ENCODE results near the gene OR52I1.

OR52I1 gene

GRCh38 chr11:4559527-4560440 is 34.1 kb upstream of the OR52I1 start:
- no peak for DNase-seq (ENCODE audit: extremely low spot score)
- CTCF ChIA-PET, result no interaction called here
- TF ChIP-seq ZNF384 (IDR thresholded peaks at IDR 0.05), result no peak
- no peak for TF ChIP-seq HDGF (IDR thresholded peaks at IDR 0.05; ENCODE audit: borderline replicate concordance)
- no peak for TF ChIP-seq LEF1 (IDR thresholded peaks at IDR 0.05; ENCODE audit: borderline replicate concordance)
- no peak for TF ChIP-seq FOXA1 (IDR thresholded peaks at IDR 0.05)
- no peak for TF ChIP-seq ARNT (IDR thresholded peaks at IDR 0.05)
- no peak for TF ChIP-seq ELF4 (IDR thresholded peaks at IDR 0.05)
- TF ChIP-seq, protein P1, sequence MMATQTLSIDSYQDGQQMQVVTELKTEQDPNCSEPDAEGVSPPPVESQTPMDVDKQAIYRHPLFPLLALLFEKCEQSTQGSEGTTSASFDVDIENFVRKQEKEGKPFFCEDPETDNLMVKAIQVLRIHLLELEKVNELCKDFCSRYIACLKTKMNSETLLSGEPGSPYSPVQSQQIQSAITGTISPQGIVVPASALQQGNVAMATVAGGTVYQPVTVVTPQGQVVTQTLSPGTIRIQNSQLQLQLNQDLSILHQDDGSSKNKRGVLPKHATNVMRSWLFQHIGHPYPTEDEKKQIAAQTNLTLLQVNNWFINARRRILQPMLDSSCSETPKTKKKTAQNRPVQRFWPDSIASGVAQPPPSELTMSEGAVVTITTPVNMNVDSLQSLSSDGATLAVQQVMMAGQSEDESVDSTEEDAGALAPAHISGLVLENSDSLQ (IDR thresholded peaks at IDR 0.05), result no peak
- TF ChIP-seq FOXM1 (IDR thresholded peaks at IDR 0.05; ENCODE audit: borderline replicate concordance), result no peak
- TF ChIP-seq L3MBTL2 (conservative IDR thresholded peaks at IDR 0.05), result no peak
- no peak for TF ChIP-seq CTBP1 (IDR thresholded peaks at IDR 0.05; ENCODE audit: borderline replicate concordance)
- TF ChIP-seq TARDBP (IDR thresholded peaks at IDR 0.05), result no peak
- no peak for TF ChIP-seq NFRKB (IDR thresholded peaks at IDR 0.05)
- POLR2A ChIA-PET, result no interaction called here

- ChIA-PET POLR2A (no interaction called here), CTCF (no interaction called here)
- no peak for DNase-seq (ENCODE audit: extremely low spot score)
- no peak for TF ChIP-seq TARDBP (IDR thresholded peaks at IDR 0.05)
These were observed 33.4 kb upstream of the OR52I1 start for GRCh38 chr11:4560467-4560866.

DNA sequence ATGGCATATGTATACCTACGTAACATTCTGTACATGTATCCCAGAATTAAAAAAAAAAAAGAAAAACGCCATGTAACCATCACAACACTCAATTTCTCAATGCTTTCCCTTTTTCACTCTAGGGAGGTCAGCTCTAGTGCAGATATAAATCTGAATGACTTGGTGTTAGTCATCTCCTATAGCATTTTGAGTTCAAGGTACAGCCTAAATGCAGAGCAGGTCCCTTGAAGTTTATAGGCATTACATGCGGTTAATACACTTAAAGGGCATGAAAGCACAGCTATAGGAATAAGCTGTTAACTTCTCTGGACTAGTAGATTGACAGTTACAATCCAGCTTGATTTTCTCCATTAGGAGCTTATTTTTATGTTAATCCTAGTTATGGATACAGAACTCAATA is 28.5 kb upstream of the OR52I1 start:
- no peak for DNase-seq (ENCODE audit: extremely low spot score)
- CTCF ChIA-PET, result no interaction called here
- TF ChIP-seq ELF4 (IDR thresholded peaks at IDR 0.05), result no peak
- no peak for TF ChIP-seq CTBP1 (IDR thresholded peaks at IDR 0.05; ENCODE audit: borderline replicate concordance)
- no peak for TF ChIP-seq SP1 (IDR thresholded peaks at IDR 0.05)
- TF ChIP-seq FOXK2 (IDR thresholded peaks at IDR 0.05), result no peak
- no peak for TF ChIP-seq NFRKB (IDR thresholded peaks at IDR 0.05)
- TF ChIP-seq L3MBTL2 (conservative IDR thresholded peaks at IDR 0.05), result no peak
- no peak for TF ChIP-seq ARNT (IDR thresholded peaks at IDR 0.05)
- no peak for TF ChIP-seq SUZ12 (IDR thresholded peaks at IDR 0.05)
- TF ChIP-seq ZNF384 (IDR thresholded peaks at IDR 0.05), result no peak
- no peak for TF ChIP-seq TARDBP (IDR thresholded peaks at IDR 0.05)
- TF ChIP-seq FOXM1 (IDR thresholded peaks at IDR 0.05; ENCODE audit: borderline replicate concordance), result no peak
- no peak for TF ChIP-seq FOXA1 (IDR thresholded peaks at IDR 0.05)
- TF ChIP-seq HDGF (IDR thresholded peaks at IDR 0.05; ENCODE audit: borderline replicate concordance), result no peak
- no peak for TF ChIP-seq BHLHE40 (IDR thresholded peaks at IDR 0.05; ENCODE audit: borderline replicate concordance)
- TF ChIP-seq, protein P1 (IDR thresholded peaks at IDR 0.05), result no peak
- no peak for TF ChIP-seq LEF1 (IDR thresholded peaks at IDR 0.05; ENCODE audit: borderline replicate concordance)
- POLR2A ChIA-PET, result no interaction called here

GRCh38 chr11:4569075-4569474 is 24.8 kb upstream of the OR52I1 start:
- ChIA-PET POLR2A (no interaction called here), CTCF (interaction anchor here (0.7 kb wide), 1 partner anchor 155 kb away, joined by 3 read pairs; no protein-coding TSS in a partner anchor)
- no peak for TF ChIP-seq FOXM1 (IDR thresholded peaks at IDR 0.05; ENCODE audit: borderline replicate concordance)
- TF ChIP-seq SUZ12 (IDR thresholded peaks at IDR 0.05), result no peak
- TF ChIP-seq L3MBTL2 (conservative IDR thresholded peaks at IDR 0.05), result no peak
- TF ChIP-seq ELF4 (IDR thresholded peaks at IDR 0.05), result no peak
- TF ChIP-seq TARDBP (IDR thresholded peaks at IDR 0.05), result no peak
- no peak for TF ChIP-seq HDGF (IDR thresholded peaks at IDR 0.05; ENCODE audit: borderline replicate concordance)
- TF ChIP-seq, protein P1 (IDR thresholded peaks at IDR 0.05), result no peak
- no peak for TF ChIP-seq SP1 (IDR thresholded peaks at IDR 0.05)
- no peak for TF ChIP-seq BHLHE40 (IDR thresholded peaks at IDR 0.05; ENCODE audit: borderline replicate concordance)
- no peak for TF ChIP-seq ARNT (IDR thresholded peaks at IDR 0.05)
- TF ChIP-seq CTBP1 (IDR thresholded peaks at IDR 0.05; ENCODE audit: borderline replicate concordance), result no peak
- TF ChIP-seq NFRKB (IDR thresholded peaks at IDR 0.05), result no peak
- no peak for TF ChIP-seq LEF1 (IDR thresholded peaks at IDR 0.05; ENCODE audit: borderline replicate concordance)
- no peak for TF ChIP-seq ZNF384 (IDR thresholded peaks at IDR 0.05)
- TF ChIP-seq FOXK2 (IDR thresholded peaks at IDR 0.05), result no peak
- no peak for TF ChIP-seq FOXA1 (IDR thresholded peaks at IDR 0.05)
- no peak for DNase-seq (ENCODE audit: extremely low spot score)

DNA sequence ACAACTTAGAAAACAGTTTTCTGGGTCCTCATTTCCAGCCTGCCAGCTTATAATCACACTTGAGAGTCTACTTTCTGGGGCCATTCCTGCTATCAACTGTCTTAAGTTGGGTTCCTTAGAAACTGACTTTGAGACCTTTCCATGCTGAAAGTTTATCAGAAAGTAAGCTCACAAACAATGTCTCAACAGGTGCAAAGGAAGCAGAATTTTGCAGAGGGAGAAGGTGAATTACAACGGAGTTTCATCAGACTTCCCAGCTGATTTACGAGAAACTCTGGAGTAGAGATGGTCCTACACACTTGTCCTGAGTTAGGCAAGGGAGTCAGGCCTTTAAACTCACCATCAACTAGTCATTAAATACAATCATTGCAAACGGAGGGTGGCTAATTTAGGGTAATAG is 17.0 kb upstream of the OR52I1 start:
- ChIA-PET CTCF (no interaction called here), POLR2A (no interaction called here)
- no peak for DNase-seq (ENCODE audit: extremely low spot score)
- no peak for TF ChIP-seq CTBP1 (IDR thresholded peaks at IDR 0.05; ENCODE audit: borderline replicate concordance)
- no peak for TF ChIP-seq FOXA1 (IDR thresholded peaks at IDR 0.05)
- TF ChIP-seq ARNT (IDR thresholded peaks at IDR 0.05), result no peak
- no peak for TF ChIP-seq TARDBP (IDR thresholded peaks at IDR 0.05)
- no peak for TF ChIP-seq ZNF384 (IDR thresholded peaks at IDR 0.05)
- no peak for TF ChIP-seq ELF4 (IDR thresholded peaks at IDR 0.05)
- no peak for TF ChIP-seq SP1 (IDR thresholded peaks at IDR 0.05)
- TF ChIP-seq FOXM1 (IDR thresholded peaks at IDR 0.05; ENCODE audit: borderline replicate concordance), result no peak
- TF ChIP-seq L3MBTL2 (conservative IDR thresholded peaks at IDR 0.05), result no peak
- no peak for TF ChIP-seq BHLHE40 (IDR thresholded peaks at IDR 0.05; ENCODE audit: borderline replicate concordance)
- TF ChIP-seq, protein P1 (IDR thresholded peaks at IDR 0.05), result no peak
